DND-41 (cell line): ENCODE results near the gene CDK16.

Experiments used
- ATAC-seq: fragments of 200-7000 bp; cut with Tn5 transposase; 3 replicates; pipeline ENCODE4 v1.9.1; 2021; ENCODE audit warnings: low read depth; ENCODE audit not compliant: insufficient read depth
- DNase-seq: peaks from one replicate; pipeline ENCODE4 v3.0.0-alpha.2; 2020
- H2AFZ ChIP-seq: 2 replicates; pipeline ENCODE4 v1.6.0; 2012; ENCODE audit warnings: low read depth, low read length
- H3K27ac ChIP-seq: 2 replicates; pipeline ENCODE4 v1.5.1; 2012; ENCODE audit warnings: low read length, inconsistent platforms
- H3K27me3 ChIP-seq: fragments of 200-600 bp; sonication (generic); 2 replicates; pipeline ENCODE4 v1.6.0; 2012; ENCODE audit warnings: low read length, mild to moderate bottlenecking, inconsistent platforms; ENCODE audit not compliant: insufficient read depth, poor library complexity
- H3K36me3 ChIP-seq: 2 replicates; pipeline ENCODE4 v1.5.1; 2012; ENCODE audit warnings: low read length, inconsistent platforms; ENCODE audit not compliant: insufficient read depth
- H3K4me1 ChIP-seq: 2 replicates; pipeline ENCODE4 v1.5.1; 2012; ENCODE audit warnings: mild to moderate bottlenecking, low read length; ENCODE audit not compliant: insufficient read depth
- H3K4me2 ChIP-seq: 2 replicates; pipeline ENCODE4 v1.6.0; 2012; ENCODE audit warnings: mild to moderate bottlenecking, moderate library complexity, low read length, inconsistent platforms; ENCODE audit not compliant: insufficient read depth
- H3K4me3 ChIP-seq, 2 experiments: fragments of 200-600 bp in 1 of 2; shearing (Covaris generic) in 1 of 2; 2 replicates each; pipeline ENCODE4 v1.5.1; 2012 to 2016; ENCODE audit warnings: inconsistent platforms in 2 of 2, low read length in 2 of 2, mild to moderate bottlenecking in 2 of 2, low read depth in 1 of 2, moderate library complexity in 1 of 2
- H3K79me2 ChIP-seq: 2 replicates; pipeline ENCODE4 v1.6.0; 2012; ENCODE audit warnings: low read length, inconsistent platforms; ENCODE audit not compliant: insufficient read depth
- H3K9ac ChIP-seq: 2 replicates; pipeline ENCODE4 v1.6.0; 2012; ENCODE audit warnings: low read depth, mild to moderate bottlenecking, inconsistent platforms, low read length, moderate library complexity
- H3K9me3 ChIP-seq: 2 replicates; pipeline ENCODE4 v1.5.1; 2012; ENCODE audit warnings: low read length, moderate library complexity, mild to moderate bottlenecking, inconsistent platforms; ENCODE audit not compliant: insufficient read depth, severe bottlenecking
- H4K20me1 ChIP-seq: 2 replicates; pipeline ENCODE4 v1.6.0; 2012; ENCODE audit warnings: low read length; ENCODE audit not compliant: insufficient read depth
- CTCF ChIP-seq: IDR thresholded peaks from 2 replicates; pipeline ENCODE4 v1.5.1; 2012; ENCODE audit warnings: borderline replicate concordance, low read length, moderate library complexity, mild to moderate bottlenecking; ENCODE audit not compliant: poor library complexity, severe bottlenecking; ENCODE audit errors: extremely low read depth
- EZH2 ChIP-seq: IDR thresholded peaks from 3 replicates; pipeline ENCODE4 v1.6.1; 2012; ENCODE audit warnings: borderline replicate concordance, low read depth, mild to moderate bottlenecking, moderate library complexity, low read length, inconsistent platforms; ENCODE audit not compliant: severe bottlenecking

The CDK16 gene

GRCh38 chrX:47266643-47267042 is 48.2 kb downstream of the CDK16 start:
- H3K36me3 ChIP-seq = no peaks in the 10 kb centered on the region
- no peak overlapping the region for H3K4me3 ChIP-seq
- no peak for ATAC-seq
- no peak overlapping the region for H3K9ac ChIP-seq
- no peak overlapping the region for H3K27ac ChIP-seq
- TF ChIP-seq EZH2 (no peak), CTCF (no peak)
- no peaks in the 10 kb centered on the region for H3K79me2 ChIP-seq
- DNase-seq = no peak
- no peaks in the 10 kb centered on the region for H3K9me3 ChIP-seq
- H4K20me1 ChIP-seq = no peaks in the 10 kb centered on the region
- no peak overlapping the region for H2AFZ ChIP-seq
- H3K27me3 ChIP-seq = no peaks in the 10 kb centered on the region
- H3K4me2 ChIP-seq = no peak overlapping the region
- H3K4me1 ChIP-seq = no peaks in the 10 kb centered on the region

- TF ChIP-seq CTCF (no peak), EZH2 (no peak)
- DNase-seq (no peak), ATAC-seq (no peak)
- H3K27me3 ChIP-seq = no peaks in the 10 kb centered on the region
- H3K9ac ChIP-seq = no peak overlapping the region
- H3K4me2 ChIP-seq = no peak overlapping the region
- no peaks in the 10 kb centered on the region for H4K20me1 ChIP-seq
- no peaks in the 10 kb centered on the region for H3K36me3 ChIP-seq
- no peak overlapping the region for H3K4me3 ChIP-seq
- H3K27ac ChIP-seq = no peak overlapping the region
- no peak overlapping the region for H2AFZ ChIP-seq
- no peaks in the 10 kb centered on the region for H3K4me1 ChIP-seq
- no peaks in the 10 kb centered on the region for H3K9me3 ChIP-seq
- no peaks in the 10 kb centered on the region for H3K79me2 ChIP-seq
Measured at GRCh38 chrX:47272013-47272408, 53.5 kb downstream of the CDK16 start.

- no peak overlapping the region for H3K27ac ChIP-seq
- H3K4me2 ChIP-seq = no peak overlapping the region
- H4K20me1 ChIP-seq = no peaks in the 10 kb centered on the region
- TF ChIP-seq CTCF (no peak), EZH2 (no peak)
- no peak overlapping the region for H3K9ac ChIP-seq
- no peaks in the 10 kb centered on the region for H3K27me3 ChIP-seq
- H3K4me1 ChIP-seq = no peaks in the 10 kb centered on the region
- no peak overlapping the region for H3K4me3 ChIP-seq
- DNase-seq = no peak
- H3K36me3 ChIP-seq = no peaks in the 10 kb centered on the region
- no peaks in the 10 kb centered on the region for H3K9me3 ChIP-seq
- no peaks in the 10 kb centered on the region for H3K79me2 ChIP-seq
- no peak for ATAC-seq
- no peak overlapping the region for H2AFZ ChIP-seq
Measured at GRCh38 chrX:47273011-47273730, 54.7 kb downstream of the CDK16 start.

- Histone ChIP-seq H3K36me3 (no peaks in the 10 kb centered on the region), H3K27ac (no peak overlapping the region), H3K79me2 (no peaks in the 10 kb centered on the region), H3K27me3 (no peaks in the 10 kb centered on the region), H3K4me3 (no peak overlapping the region), H3K4me1 (no peaks in the 10 kb centered on the region), H2AFZ (no peak overlapping the region), H3K4me2 (no peak overlapping the region), H3K9me3 (no peaks in the 10 kb centered on the region), H3K9ac (no peak overlapping the region), H4K20me1 (no peaks in the 10 kb centered on the region)
- TF ChIP-seq CTCF = no peak
- TF ChIP-seq EZH2 = no peak
- ATAC-seq = no peak
- DNase-seq = no peak
Measured at GRCh38 chrX:47278691-47279090, 60.2 kb downstream of the CDK16 start.
